NOMO-1 treated with dmso at 0.1 percent for 144 hours (cell line): ENCODE measurements around the gene GSE1.

ENCODE experiments used
- DNase-seq: peaks from one replicate; lab custom pipeline; 2025; ENCODE audit not compliant: unreplicated experiment; lab: John Stamatoyannopoulos, UW

The GSE1 gene

GRCh38 chr16:85696781-85697180, 83.7 kb downstream of the GSE1 start:
- DNase-seq = no peak

GRCh38 chr16:85697431-85697830, 84.3 kb downstream of the GSE1 start:
- DNase-seq = no peak

- DNase-seq = no peak
Observed at GRCh38 chr16:85698459-85698891, 85.4 kb downstream of the GSE1 start.

- DNase-seq = no peak
Observed at GRCh38 chr16:85698935-85699558, 85.9 kb downstream of the GSE1 start.

- DNase-seq = no peak
Observed at GRCh38 chr16:85699628-85700027, 86.5 kb downstream of the GSE1 start.

GRCh38 chr16:85704011-85704410, 90.9 kb downstream of the GSE1 start:
- DNase-seq = no peak

- no peak for DNase-seq
Observed at GRCh38 chr16:85704900-85705846, 92.1 kb downstream of the GSE1 start.

GRCh38 chr16:85706449-85707034, 93.4 kb downstream of the GSE1 start:
- DNase-seq = no peak

GRCh38 chr16:85707528-85708095, 94.5 kb downstream of the GSE1 start:
- DNase-seq = no peak

GRCh38 chr16:85708338-85708737, 95.2 kb downstream of the GSE1 start:
- no peak for DNase-seq

GRCh38 chr16:85709766-85710585, 96.9 kb downstream of the GSE1 start:
- no peak for DNase-seq

- no peak for DNase-seq
Observed at GRCh38 chr16:85710732-85711131, 97.6 kb downstream of the GSE1 start.

GRCh38 chr16:85711982-85712587, 99.0 kb downstream of the GSE1 start:
- DNase-seq = no peak

GRCh38 chr16:85712801-85713200, 99.7 kb downstream of the GSE1 start:
- no peak for DNase-seq

GRCh38 chr16:85715169-85716021, 102.3 kb downstream of the GSE1 start:
- DNase-seq = no peak

GRCh38 chr16:85716022-85716679, 103.0 kb downstream of the GSE1 start:
- DNase-seq = no peak

- no peak for DNase-seq
Observed at GRCh38 chr16:85716680-85717038, 103.5 kb downstream of the GSE1 start.

- DNase-seq = peak; percentile 22
Observed at GRCh38 chr16:85717393-85718152, 104.5 kb downstream of the GSE1 start.
